GM12878 (cell line): ENCODE data around the gene FAAH2. TPM values are rescaled to one million over a fixed set of nuclear protein-coding genes. Genes with fewer than 3 reads are reported as not detected.

Experiments used
- ATAC-seq: fragments of 200-7000 bp; cut with Tn5 transposase; 3 replicates; pipeline ENCODE4 v1.9.1; 2020; ENCODE audit warnings: mild to moderate bottlenecking, moderate library complexity
- BruUV-seq: library from RNA; stranded (reverse); fragments of 400-500 nt; replicated peaks from 2 replicates; lab custom pipeline; 2021; lab: Mats Ljungman, UMichigan
- CTCF ChIA-PET: fragments of 300-600 bp; sonication (Branson Sonifier 250); formaldehyde crosslinking; extraction: SDS; loops from one replicate; lab custom pipeline; 2021; ENCODE audit warnings: inconsistent platforms; lab: Yijun Ruan, JAX
- POLR2A ChIA-PET: fragments of 350-600 bp; formaldehyde crosslinking; extraction: SDS; loops from one replicate; lab custom pipeline; 2021; ENCODE audit warnings: inconsistent platforms; lab: Charles Lee
- RAD21 ChIA-PET: fragments of 300-600 bp; sonication (Branson Sonifier 250); formaldehyde crosslinking; loops from one replicate; lab custom pipeline; 2023; ENCODE audit warnings: antibody characterized with exemption; ENCODE audit not compliant: unreplicated experiment; lab: Charles Lee
- SMC1A ChIA-PET: fragments of 300-600 bp; sonication (Branson Sonifier 250); formaldehyde crosslinking; loops from one replicate; lab custom pipeline; 2023; ENCODE audit not compliant: unreplicated experiment, uncharacterized antibody; lab: Charles Lee
- DNase-seq: peaks from one replicate; pipeline ENCODE4 v3.0.0-alpha.2; 2011; ENCODE audit warnings: low read depth, low spot score
- FAIRE-seq: peaks from 3 replicates; lab custom pipeline; 2011; peaks lifted over from hg19 to GRCh38; lab: Jason Lieb, UNC
- H2AFZ ChIP-seq: 2 replicates; pipeline ENCODE4 v1.6.0; 2011; ENCODE audit warnings: low read depth, low read length, control low read depth; ENCODE audit not compliant: control insufficient read depth
- H3K27ac ChIP-seq: 2 replicates; pipeline ENCODE4 v1.5.1; 2011; ENCODE audit warnings: control low read depth; ENCODE audit not compliant: control insufficient read depth, insufficient read depth
- H3K27me3 ChIP-seq, 2 experiments: replicated peaks in 1 of 2; 2 replicates each; pipeline versions ENCODE4 v1.6.0 to v1.6.1; 2011; ENCODE audit warnings: low read length in 1 of 2; ENCODE audit not compliant: control insufficient read depth in 2 of 2, insufficient read depth in 2 of 2
- H3K36me3 ChIP-seq, 2 experiments: 2 replicates each; pipeline ENCODE4 v1.5.1; 2011; ENCODE audit warnings: low read length in 1 of 2; ENCODE audit not compliant: control insufficient read depth in 2 of 2, insufficient read depth in 2 of 2
- H3K4me1 ChIP-seq: 2 replicates; pipeline ENCODE4 v1.6.1; 2011; ENCODE audit warnings: mild to moderate bottlenecking, low read length, moderate library complexity, mixed read lengths; ENCODE audit not compliant: control insufficient read depth, insufficient read depth
- H3K4me2 ChIP-seq: 2 replicates; pipeline ENCODE4 v1.6.0; 2011; ENCODE audit warnings: control low read depth; ENCODE audit not compliant: control insufficient read depth, insufficient read depth
- H3K4me3 ChIP-seq: fragments of 200-600 bp; sonication (generic); 2 replicates; pipeline ENCODE4 v1.5.1; 2016
- H3K79me2 ChIP-seq: 2 replicates; pipeline ENCODE4 v1.6.0; 2011; ENCODE audit warnings: low read length; ENCODE audit not compliant: control insufficient read depth, insufficient read depth
- H3K9ac ChIP-seq: 2 replicates; pipeline ENCODE4 v1.8.0; 2011; ENCODE audit warnings: low read length, control low read depth, mixed read lengths; ENCODE audit not compliant: control insufficient read depth, insufficient read depth
- H3K9me3 ChIP-seq: replicated peaks from 3 replicates; pipeline ENCODE4 v1.5.1; 2011; ENCODE audit warnings: mild to moderate bottlenecking, low read length; ENCODE audit not compliant: control insufficient read depth, insufficient read depth
- H4K20me1 ChIP-seq: 2 replicates; pipeline ENCODE4 v1.6.0; 2011; ENCODE audit not compliant: control insufficient read depth, insufficient read depth
- ATF7 ChIP-seq: fragments of 450-650 bp; IDR thresholded peaks from 2 replicates; pipeline ENCODE4 v1.6.1; 2016; ENCODE audit warnings: low read depth, mild to moderate bottlenecking
- CTCF ChIP-seq, 3 experiments: IDR thresholded peaks in 2 of 3; conservative IDR thresholded peaks in 1 of 3; 2 replicates each; pipeline ENCODE4 v1.5.1; 2011; ENCODE audit warnings: low read depth in 3 of 3, low read length in 3 of 3, mild to moderate bottlenecking in 3 of 3, control low read depth in 2 of 3, moderate library complexity in 2 of 3, inconsistent platforms in 1 of 3, mixed read lengths in 1 of 3; ENCODE audit not compliant: control insufficient read depth in 2 of 3, insufficient read depth in 1 of 3; ENCODE audit errors: extremely low read depth in 1 of 3
- E2F4 ChIP-seq: IDR thresholded peaks from 2 replicates; pipeline ENCODE4 v1.6.1; 2012; ENCODE audit warnings: low read depth, low read length, improper control_type of control experiment
- EP300 ChIP-seq, 2 experiments: fragments of 150-350 bp in 1 of 2; IDR thresholded peaks; 2 replicates each; pipeline ENCODE4 v1.6.1; 2011 to 2012; ENCODE audit warnings: low read depth in 2 of 2, low read length in 2 of 2, borderline replicate concordance in 1 of 2, improper control_type of control experiment in 1 of 2, inconsistent platforms in 1 of 2; ENCODE audit not compliant: control insufficient read depth in 1 of 2
- FOXM1 ChIP-seq: IDR thresholded peaks from 2 replicates; pipeline ENCODE4 v1.6.1; 2012; ENCODE audit warnings: low read depth, mild to moderate bottlenecking, inconsistent platforms, low read length, moderate library complexity
- IKZF2 ChIP-seq, 2 experiments: fragments of 450-650 bp; IDR thresholded peaks; 2 replicates each; pipeline ENCODE4 v1.6.1; 2017; ENCODE audit warnings: mild to moderate bottlenecking in 2 of 2, moderate library complexity in 2 of 2
- MTA2 ChIP-seq: fragments of 450-650 bp; IDR thresholded peaks from 2 replicates; pipeline ENCODE4 v1.6.1; 2016; ENCODE audit warnings: low read depth, mild to moderate bottlenecking, moderate library complexity
- NBN ChIP-seq: fragments of 450-650 bp; IDR thresholded peaks from 2 replicates; pipeline ENCODE4 v1.6.1; 2016
- NKRF ChIP-seq: fragments of 450-650 bp; conservative IDR thresholded peaks from 2 replicates; pipeline ENCODE4 v1.6.1; 2017; ENCODE audit warnings: mild to moderate bottlenecking, moderate library complexity
- NRF1 ChIP-seq: conservative IDR thresholded peaks from 2 replicates; pipeline ENCODE4 v1.6.1; 2011; ENCODE audit warnings: mild to moderate bottlenecking, low read depth, low read length, improper control_type of control experiment
- POLR2AphosphoS2 ChIP-seq: IDR thresholded peaks from 2 replicates; pipeline ENCODE4 v1.6.1; 2011; ENCODE audit warnings: low read depth, mild to moderate bottlenecking, low read length, improper control_type of control experiment, moderate library complexity
- RCOR1 ChIP-seq: conservative IDR thresholded peaks from 2 replicates; pipeline ENCODE4 v1.6.1; 2012; ENCODE audit warnings: low read depth, low read length, improper control_type of control experiment
- SIX5 ChIP-seq: IDR thresholded peaks from 2 replicates; pipeline ENCODE4 v1.6.1; 2011; ENCODE audit warnings: mild to moderate bottlenecking, low read depth, low read length, moderate library complexity; ENCODE audit not compliant: severe bottlenecking
- SRF ChIP-seq, 2 experiments: IDR thresholded peaks; 2 replicates each; pipeline ENCODE4 v1.6.1; 2011; ENCODE audit warnings: low read depth in 2 of 2, low read length in 2 of 2, mild to moderate bottlenecking in 1 of 2, moderate library complexity in 1 of 2
- WRNIP1 ChIP-seq: IDR thresholded peaks from 2 replicates; pipeline ENCODE4 v1.6.1; 2011; ENCODE audit warnings: low read depth, low read length, improper control_type of control experiment, borderline replicate concordance
- WGBS: methylation state at CpG from one replicate; pipeline ENCODE4 v1.1.6; 2016; ENCODE audit warnings: low lambda C conversion rate; ENCODE audit not compliant: insufficient replicate concordance, insufficient coverage; ENCODE audit errors: missing lambda C conversion rate; 5-methylcytosine and 5-hydroxymethylcytosine counted together
- in situ Hi-C: fragments of 300-500 bp; cut with MboI; formaldehyde crosslinking; loops from 9 replicates; pipeline ENCODE4 v1.14.3; 2018; ENCODE audit warnings: mixed read lengths
- intact Hi-C: fragments of 100-400 bp; cut with micrococcal nuclease; formaldehyde crosslinking; loops from one replicate; pipeline ENCODE4 v1.14.2; 2022; ENCODE audit not compliant: unreplicated experiment
- polyA plus RNA-seq, 11 experiments: library from polyadenylated mRNA; depleted of rRNA in 4 of 11; unstranded in 6 of 11; stranded (reverse) in 5 of 11; fragments of >200 nt; fragmentation: Nextera tagmentation in 4 of 11; fragmentation: Illumina TruSeq in 1 of 11; extraction: Ambion mirVana in 4 of 11; extraction: Trizol in 1 of 11; gene quantifications; 1 replicate in 1 of 11; 2 replicates in 10 of 11; pipeline versions ENCODE4 v1.2.1 to v1.2.3, GENCODE V29; 2011 to 2016; ENCODE audit warnings: inconsistent platforms in 2 of 11, missing spikeins in 2 of 11, low read depth in 1 of 11
- total RNA-seq, 4 experiments: library from RNA; depleted of rRNA in 3 of 4; stranded (reverse); fragments of >200 nt in 3 of 4; fragmentation: Illumina TruSeq in 1 of 4; extraction: Trizol in 1 of 4; gene quantifications; 2 replicates each; pipeline versions ENCODE4 v1.2.1 to v1.2.3, GENCODE V29; 2013 to 2021
- TF ChIP-seq, protein P1 (sequence below): fragments of 450-650 bp; IDR thresholded peaks from 2 replicates; pipeline ENCODE4 v1.6.1; 2017; ENCODE audit warnings: low read depth, mild to moderate bottlenecking, moderate library complexity

Gene FAAH2
- total and polyA plus RNA-seq, 10 of the 15 experiments (the other 5 are each of a cell fraction or from before 2014, with no cell fraction given) = 0.88 to 5.4 (median 1.5) TPM

DNA sequence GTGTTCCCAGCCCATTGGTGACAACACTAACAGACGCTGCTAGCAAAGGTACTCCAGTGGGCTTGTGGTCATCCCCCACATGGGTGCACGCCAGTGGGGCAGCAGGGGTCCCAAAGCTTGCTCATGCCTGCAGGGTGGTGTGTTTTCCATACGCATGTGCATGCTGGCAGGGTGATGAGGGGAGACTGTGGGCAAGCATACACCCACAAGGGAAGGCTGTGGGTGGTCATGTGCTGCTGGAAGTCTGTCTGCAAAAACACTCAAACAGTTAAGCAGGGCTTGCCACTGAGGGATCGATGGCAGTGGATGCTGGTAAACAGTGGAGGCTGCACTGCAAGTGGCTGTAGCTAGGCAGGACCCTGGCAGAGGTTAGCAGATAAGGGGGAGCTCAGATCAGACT, 79.9 kb downstream of the FAAH2 start (continued):
- no peak for TF ChIP-seq NKRF
- TF ChIP-seq, protein P1, sequence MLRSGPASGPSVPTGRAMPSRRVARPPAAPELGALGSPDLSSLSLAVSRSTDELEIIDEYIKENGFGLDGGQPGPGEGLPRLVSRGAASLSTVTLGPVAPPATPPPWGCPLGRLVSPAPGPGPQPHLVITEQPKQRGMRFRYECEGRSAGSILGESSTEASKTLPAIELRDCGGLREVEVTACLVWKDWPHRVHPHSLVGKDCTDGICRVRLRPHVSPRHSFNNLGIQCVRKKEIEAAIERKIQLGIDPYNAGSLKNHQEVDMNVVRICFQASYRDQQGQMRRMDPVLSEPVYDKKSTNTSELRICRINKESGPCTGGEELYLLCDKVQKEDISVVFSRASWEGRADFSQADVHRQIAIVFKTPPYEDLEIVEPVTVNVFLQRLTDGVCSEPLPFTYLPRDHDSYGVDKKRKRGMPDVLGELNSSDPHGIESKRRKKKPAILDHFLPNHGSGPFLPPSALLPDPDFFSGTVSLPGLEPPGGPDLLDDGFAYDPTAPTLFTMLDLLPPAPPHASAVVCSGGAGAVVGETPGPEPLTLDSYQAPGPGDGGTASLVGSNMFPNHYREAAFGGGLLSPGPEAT = no peak

- no peaks in the 10 kb centered on the region for H3K79me2 ChIP-seq
- BruUV-seq = no TSS peak
- no peak overlapping the region for H2AFZ ChIP-seq
- H3K36me3 ChIP-seq = no peaks in the 10 kb centered on the region
- H3K27me3 ChIP-seq = no peaks in the 10 kb centered on the region
- in situ Hi-C loops = loop anchor here (25.0 kb wide), 1 partner anchor 920 kb away; no protein-coding TSS in a partner anchor
- WGBS = 0% methylated on average over 1 of the region's 1 CpG
- no peaks in the 10 kb centered on the region for H3K4me1 ChIP-seq
- no peak overlapping the region for H3K4me3 ChIP-seq
- intact Hi-C loops = no loop called here
- no peak for DNase-seq
- no peak overlapping the region for H3K9ac ChIP-seq
- H3K9me3 ChIP-seq = no peaks in the 10 kb centered on the region
- FAIRE-seq = no peak
- H3K4me2 ChIP-seq = no peak overlapping the region
- SMC1A ChIA-PET = no interaction called here
- POLR2A ChIA-PET = no interaction called here
- RAD21 ChIA-PET = no interaction called here
- CTCF ChIA-PET = no interaction called here
- H3K27ac ChIP-seq = no peak overlapping the region
- H4K20me1 ChIP-seq = no peaks in the 10 kb centered on the region
- ATAC-seq = no peak
- TF ChIP-seq SRF (IDR thresholded peaks at IDR 0.05; ENCODE audit: low read depth in 2 of 2, low read length in 2 of 2) (no peak), FOXM1 (no peak), NBN (no peak), POLR2AphosphoS2 (no peak), ATF7 (no peak), E2F4 (no peak), NRF1 (no peak), MTA2 (no peak), EP300 (IDR thresholded peaks at IDR 0.05; ENCODE audit: borderline replicate concordance in 1 of 2, control insufficient read depth in 1 of 2, low read depth in 2 of 2, low read length in 2 of 2) (no peak), SIX5 (no peak), CTCF (IDR thresholded peaks at IDR 0.05 in 2 of 3, conservative IDR thresholded peaks at IDR 0.05 in 1 of 3; ENCODE audit: control insufficient read depth in 2 of 3, extremely low read depth in 1 of 3, insufficient read depth in 1 of 3, low read depth in 3 of 3, low read length in 3 of 3) (no peak), WRNIP1 (no peak), IKZF2 (IDR thresholded peaks at IDR 0.05) (no peak), RCOR1 (no peak)
Measured at GRCh38 chrX:57367649-57368048, 81.1 kb downstream of the FAAH2 start.
